Central memory CD4-positive, alpha-beta T cell (primary cell): ENCODE measurements around the gene PDGFA.

ENCODE experiments used
- DNase-seq: peaks from one replicate; pipeline ENCODE4 v3.0.0; 2022

Gene PDGFA

DNA sequence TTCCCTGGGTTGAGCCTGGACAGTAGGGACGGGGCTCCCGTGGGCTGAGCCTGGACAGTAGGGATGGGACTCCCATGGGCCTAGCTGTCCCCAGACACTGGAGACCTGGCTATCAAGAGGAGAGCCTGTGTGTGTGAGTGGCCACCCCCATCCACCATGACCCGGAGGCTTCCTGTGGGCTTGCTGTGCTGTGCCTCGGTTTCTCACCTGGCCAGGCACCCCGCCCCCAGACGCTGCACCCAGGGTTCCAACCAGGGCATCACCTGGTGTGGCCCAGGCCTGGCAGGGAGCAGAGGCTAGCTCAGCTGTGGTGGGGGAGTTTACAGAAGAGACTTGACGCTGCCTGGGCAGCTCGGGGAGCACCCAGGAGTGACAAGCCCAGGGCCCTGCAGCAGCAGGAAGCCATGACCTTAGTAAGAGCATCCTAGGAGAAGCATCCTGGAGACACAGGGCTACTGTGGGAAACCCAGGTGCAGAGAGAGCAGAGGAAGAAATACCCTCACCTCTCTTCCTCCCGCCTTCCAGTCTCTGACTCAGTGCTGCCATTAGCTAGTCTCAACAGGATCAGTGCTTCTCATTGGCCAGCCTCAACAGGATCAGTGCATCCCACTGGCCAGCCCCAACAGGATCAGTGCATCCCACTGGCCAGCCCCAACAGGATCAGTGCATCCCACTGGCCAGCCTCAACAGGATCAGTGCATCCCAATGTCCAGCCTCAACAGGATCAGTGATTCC is 61.0 kb downstream of the PDGFA start:
- no peak for DNase-seq

DNA sequence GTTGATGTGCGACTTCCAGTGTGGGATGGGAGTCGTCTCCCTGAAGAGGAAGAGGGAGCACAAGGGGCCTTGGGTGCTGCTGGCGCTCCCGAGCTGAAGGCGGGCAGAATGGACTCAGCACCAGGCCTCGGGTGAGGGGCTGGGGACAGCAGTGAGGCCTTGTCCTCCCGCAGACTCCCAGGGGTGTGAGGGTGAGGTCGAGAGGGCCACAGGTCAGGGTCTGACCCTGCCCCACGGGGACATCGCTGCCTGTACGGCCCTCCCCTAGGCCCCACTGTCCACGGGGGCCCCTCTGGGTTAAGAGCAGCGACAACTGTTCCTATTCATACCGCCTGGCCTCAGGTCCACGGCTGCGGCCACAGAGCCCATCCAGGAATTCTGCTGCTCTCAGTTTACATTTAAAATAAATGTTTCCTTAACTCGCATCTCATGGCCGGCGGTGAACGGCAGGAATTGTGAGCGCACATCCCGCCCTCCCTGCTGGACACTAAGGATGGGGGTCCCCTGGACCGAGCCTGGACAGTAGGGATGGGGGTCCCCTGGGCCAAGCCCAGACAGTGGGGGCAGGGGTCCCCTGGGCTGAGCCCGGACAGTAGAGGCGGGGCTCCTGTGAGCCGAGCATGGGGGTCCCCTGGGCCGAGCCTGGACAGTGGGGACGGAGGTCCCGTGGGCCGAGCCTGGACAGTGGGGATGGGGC is 61.7 kb downstream of the PDGFA start:
- no peak for DNase-seq

- no peak for DNase-seq
Observed at GRCh38 chr7:455110-455928, 64.3 kb downstream of the PDGFA start.

- DNase-seq = no peak
Observed at GRCh38 chr7:454356-455109, 65.1 kb downstream of the PDGFA start.

GRCh38 chr7:453597-454306 is 65.9 kb downstream of the PDGFA start:
- DNase-seq = no peak

DNA sequence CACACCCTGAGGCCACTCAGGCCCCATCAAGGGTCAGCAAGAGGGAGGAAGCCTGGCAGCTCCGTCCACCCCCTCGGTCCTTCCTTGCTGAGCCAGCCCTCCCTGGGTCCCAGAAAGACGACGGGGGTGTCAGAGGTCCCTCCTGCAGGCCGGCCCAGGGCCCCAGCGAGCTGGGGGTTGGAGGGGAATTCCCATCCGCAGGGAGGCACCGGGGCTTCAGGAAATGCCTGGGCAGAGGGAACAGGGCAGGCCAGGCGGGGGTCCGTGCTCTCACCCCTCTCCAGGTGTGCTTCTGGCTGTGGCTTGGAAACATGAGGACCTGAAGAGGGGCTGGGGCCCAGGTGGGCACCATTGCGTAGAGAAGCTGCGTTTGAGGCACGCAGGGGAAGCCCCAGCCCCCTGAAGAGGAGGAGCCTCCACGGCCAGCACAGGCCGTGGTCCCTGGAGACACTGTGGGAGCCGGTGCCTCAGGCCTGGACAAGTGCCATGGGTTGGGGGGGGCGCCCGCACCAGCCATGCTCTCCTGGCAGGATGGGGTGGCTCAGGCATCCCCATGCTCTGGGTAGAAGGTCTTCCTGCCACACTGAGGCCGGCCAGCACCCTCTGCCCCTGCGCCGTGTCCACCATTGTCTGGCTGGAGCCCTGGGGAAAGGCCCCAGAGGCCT is 66.7 kb downstream of the PDGFA start:
- no peak for DNase-seq

DNA sequence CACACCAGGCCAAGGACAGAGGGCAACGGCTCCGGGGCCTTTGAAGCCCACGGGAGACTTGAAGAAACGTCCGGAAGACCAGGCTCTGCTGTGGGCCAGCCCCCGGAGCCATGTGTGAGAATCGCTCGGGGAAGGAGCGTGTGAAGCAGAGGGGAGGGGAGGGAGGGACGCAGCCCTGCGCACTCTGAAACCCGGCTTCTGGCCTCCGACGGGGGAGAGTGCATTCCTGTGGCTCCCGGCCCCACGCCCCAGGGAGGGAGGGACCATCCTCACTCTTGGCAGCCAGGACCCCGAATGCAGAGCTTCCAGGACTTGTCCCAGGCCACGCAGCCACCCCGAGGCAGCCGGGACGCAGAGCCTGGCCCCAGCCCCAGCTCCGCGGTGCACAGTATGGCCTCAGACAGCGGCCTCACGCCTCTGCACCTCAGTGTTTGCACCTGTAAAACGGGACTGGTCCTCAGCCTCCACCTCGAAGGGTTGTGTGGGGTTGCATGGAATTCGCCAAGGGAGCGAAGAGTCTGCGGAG is 67.4 kb downstream of the PDGFA start:
- DNase-seq = no peak

GRCh38 chr7:451255-452225 is 68.1 kb downstream of the PDGFA start:
- no peak for DNase-seq

DNA sequence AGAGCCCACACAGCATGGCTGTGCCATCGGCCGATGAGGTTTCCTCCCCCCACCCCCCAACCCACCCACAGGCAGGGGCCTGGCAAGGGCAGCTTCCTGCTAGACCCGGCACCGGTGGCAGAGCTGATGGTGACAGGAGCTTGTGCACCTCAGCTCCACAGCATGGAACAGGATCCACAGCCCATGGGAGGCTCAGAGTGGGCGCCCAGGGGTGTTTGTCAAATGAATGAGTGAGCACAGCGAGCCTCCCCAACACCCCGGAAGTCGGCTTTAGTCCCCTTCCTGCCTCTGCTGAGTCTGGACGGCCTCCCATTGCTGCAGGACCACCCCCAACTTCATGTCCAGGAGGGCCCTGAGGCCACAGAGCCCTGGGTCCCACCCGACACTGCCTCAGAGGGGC is 68.9 kb downstream of the PDGFA start:
- DNase-seq = no peak

DNA sequence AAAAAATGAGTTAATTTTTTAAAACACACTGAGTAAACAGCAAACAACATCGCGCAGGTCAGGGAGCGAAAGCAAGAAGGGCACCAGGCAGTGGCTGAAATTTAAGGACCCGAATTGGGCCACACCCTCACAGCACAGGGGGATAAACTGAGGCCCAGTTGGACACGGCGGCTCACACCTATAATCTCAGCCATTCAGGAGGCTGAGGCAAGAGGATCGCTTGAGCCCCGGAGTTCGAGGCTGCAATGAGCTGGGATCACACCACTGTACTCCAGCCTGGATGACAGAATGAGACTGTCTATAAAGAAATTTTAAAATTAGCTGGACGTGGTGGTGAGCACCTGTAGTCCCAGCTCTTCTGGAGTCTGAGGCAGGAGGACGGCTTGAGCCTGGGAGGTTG is 69.6 kb downstream of the PDGFA start:
- DNase-seq = no peak

DNA sequence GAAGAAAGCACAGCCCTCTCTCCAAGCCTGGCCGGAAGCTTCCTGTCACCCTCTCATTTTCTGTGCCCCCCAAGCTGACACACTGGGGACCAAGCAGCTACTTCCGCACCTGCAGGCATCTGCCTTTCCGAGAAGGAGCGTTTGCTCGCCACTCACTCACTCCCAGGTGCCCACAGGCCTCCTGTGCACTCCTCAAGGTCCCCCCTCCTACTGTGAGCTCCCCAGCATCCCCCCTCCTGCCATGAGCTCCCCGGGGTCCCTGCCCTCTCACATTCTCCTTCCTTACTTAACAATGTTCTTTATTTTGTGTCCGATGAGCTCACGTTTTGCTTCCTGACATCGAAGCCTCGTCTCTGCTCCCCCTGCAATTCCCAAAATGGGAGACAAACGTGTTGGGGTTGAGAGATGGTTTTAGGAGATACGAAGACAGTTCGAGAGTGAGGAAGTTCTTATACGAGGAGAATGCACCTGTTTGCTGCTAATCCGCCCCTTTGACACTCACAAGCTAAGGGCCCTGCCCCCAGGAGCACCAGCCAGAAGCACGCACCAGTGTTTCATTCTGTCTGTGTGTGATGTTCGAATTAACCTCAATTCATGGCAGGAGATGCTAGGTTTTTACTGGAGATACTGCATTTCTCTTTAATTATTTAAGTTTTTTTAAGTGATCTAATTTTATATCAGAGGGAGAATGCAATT is 70.2 kb downstream of the PDGFA start:
- DNase-seq = no peak

DNA sequence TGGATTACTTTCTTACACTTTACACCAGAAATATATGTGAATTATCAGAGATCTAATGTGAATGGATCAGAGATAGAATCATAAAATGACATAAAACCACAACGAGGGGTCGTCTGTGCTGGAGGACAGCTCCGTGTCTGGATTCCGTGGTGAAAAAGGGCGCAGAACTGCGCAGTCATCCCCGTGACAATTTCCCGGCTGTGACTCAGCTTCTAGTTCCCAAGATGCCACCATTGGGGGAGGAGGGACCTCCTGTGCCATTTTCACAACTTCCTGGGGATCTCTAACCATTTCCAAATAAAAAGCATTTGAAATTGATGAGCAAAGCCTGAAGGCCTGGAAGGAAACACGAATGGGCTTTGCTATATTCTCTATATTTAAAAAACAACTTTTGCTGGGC is 72.1 kb downstream of the PDGFA start:
- DNase-seq = no peak
